ENCODE measurements around the gene BNIP2.

- TF ChIP-seq CTCF (conservative IDR thresholded peaks at IDR 0.05 in 1 of 2, IDR thresholded peaks at IDR 0.05 in 1 of 2; ENCODE audit: low read depth in 1 of 2, low read length in 2 of 2) = no peak
- no peak for TF ChIP-seq EZH2 (IDR thresholded peaks at IDR 0.05; ENCODE audit: low read length, missing control alignments)
Measured at GRCh38 chr15:59688782-59689625, at the start of gene BNIP2.
